HuH-7 (cell line): ENCODE results near the gene CSF2RB.

Experiments used
- DNase-seq: peaks from one replicate; pipeline ENCODE4 v3.0.0; 2011; ENCODE audit warnings: low spot score

CSF2RB gene

DNA sequence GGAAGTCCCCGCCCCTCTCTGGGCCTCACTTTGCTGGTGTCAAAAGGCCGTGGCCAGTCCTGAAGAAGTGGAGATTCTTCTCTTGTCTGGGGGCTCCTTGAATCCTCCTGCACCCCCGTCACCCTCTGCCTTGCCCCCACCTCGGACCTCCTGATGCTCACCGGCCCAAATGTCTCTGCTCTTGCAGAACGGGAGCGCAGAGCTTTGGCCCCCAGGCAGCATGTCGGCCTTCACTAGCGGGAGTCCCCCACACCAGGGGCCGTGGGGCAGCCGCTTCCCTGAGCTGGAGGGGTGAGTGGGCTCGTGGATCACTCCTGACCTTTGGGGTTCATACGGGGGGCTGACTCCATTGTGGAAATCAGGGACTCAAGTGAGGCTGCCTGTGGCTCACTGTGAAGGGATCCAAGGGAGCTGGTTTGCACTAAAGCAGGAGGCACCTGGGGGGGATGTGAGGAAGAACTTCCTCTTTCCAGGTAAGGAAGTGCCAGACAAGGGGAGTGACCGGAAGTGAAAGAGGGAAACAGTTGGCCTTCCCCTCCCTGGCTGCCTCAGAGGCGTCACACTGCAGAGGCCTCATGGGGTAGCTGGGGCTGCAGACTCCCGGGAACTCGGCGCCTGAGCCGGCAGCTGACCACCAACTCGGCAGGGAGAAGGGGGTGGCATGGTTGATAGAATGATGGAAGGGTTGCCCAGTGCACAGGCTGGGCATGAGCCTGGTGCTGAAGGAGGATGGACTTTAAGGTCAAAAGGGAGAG lies 23.1 kb downstream of the CSF2RB start:
- no peak for DNase-seq

DNA sequence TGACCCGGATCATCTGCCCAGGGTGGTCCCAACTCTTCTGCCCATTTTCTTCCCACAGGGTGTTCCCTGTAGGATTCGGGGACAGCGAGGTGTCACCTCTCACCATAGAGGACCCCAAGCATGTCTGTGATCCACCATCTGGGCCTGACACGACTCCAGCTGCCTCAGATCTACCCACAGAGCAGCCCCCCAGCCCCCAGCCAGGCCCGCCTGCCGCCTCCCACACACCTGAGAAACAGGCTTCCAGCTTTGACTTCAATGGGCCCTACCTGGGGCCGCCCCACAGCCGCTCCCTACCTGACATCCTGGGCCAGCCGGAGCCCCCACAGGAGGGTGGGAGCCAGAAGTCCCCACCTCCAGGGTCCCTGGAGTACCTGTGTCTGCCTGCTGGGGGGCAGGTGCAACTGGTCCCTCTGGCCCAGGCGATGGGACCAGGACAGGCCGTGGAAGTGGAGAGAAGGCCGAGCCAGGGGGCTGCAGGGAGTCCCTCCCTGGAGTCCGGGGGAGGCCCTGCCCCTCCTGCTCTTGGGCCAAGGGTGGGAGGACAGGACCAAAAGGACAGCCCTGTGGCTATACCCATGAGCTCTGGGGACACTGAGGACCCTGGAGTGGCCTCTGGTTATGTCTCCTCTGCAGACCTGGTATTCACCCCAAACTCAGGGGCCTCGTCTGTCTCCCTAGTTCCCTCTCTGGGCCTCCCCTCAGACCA lies 24.0 kb downstream of the CSF2RB start:
- DNase-seq = no peak

DNA sequence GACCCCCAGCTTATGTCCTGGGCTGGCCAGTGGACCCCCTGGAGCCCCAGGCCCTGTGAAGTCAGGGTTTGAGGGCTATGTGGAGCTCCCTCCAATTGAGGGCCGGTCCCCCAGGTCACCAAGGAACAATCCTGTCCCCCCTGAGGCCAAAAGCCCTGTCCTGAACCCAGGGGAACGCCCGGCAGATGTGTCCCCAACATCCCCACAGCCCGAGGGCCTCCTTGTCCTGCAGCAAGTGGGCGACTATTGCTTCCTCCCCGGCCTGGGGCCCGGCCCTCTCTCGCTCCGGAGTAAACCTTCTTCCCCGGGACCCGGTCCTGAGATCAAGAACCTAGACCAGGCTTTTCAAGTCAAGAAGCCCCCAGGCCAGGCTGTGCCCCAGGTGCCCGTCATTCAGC lies 24.6 kb downstream of the CSF2RB start:
- DNase-seq = no peak

DNA sequence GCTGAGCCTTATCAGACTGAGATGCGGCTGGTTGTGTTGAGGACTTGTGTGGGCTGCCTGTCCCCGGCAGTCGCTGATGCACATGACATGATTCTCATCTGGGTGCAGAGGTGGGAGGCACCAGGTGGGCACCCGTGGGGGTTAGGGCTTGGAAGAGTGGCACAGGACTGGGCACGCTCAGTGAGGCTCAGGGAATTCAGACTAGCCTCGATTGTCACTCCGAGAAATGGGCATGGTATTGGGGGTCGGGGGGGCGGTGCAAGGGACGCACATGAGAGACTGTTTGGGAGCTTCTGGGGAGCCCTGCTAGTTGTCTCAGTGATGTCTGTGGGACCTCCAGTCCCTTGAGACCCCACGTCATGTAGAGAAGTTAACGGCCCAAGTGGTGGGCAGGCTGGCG lies 25.5 kb downstream of the CSF2RB start:
- no peak for DNase-seq

DNA sequence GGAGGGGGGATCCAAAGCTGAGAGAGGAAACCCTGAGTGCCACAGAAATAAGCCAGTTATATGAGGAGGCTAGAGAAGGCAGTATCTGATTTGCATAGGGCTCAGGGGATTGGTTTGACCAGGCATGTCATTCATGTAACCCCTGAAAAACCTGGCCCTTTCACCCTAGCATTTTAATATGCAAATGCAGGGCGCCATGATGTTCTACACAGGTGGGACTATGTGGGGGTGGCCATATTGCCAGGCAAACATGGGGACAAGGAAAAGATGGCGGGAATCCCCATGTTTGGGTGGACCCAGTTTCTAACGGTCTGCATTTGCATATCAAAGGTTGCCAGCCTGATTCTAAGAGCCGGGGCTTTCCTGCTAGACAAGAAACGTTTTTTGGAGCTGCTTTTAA lies 27.2 kb downstream of the CSF2RB start:
- no peak for DNase-seq

DNA sequence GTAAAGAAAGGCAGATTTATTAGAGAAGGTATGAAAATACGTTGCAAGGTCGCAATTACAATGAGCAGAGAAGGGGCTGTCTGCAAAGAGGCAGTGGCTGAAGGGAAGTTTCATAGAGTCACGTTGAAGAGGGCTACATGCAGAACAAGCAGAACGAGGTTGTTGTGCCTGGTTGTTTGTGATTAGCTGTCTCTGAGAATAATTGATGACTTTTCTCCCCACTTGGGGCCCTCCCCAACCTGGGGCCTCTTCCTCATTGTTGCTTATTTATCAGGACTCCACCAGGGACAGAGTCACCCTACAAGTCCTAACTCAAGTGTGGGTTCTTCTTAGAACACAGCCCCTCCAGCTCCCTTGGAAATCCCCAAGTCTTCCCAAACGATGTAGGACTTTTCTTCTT lies 29.1 kb downstream of the CSF2RB start:
- DNase-seq = no peak

DNA sequence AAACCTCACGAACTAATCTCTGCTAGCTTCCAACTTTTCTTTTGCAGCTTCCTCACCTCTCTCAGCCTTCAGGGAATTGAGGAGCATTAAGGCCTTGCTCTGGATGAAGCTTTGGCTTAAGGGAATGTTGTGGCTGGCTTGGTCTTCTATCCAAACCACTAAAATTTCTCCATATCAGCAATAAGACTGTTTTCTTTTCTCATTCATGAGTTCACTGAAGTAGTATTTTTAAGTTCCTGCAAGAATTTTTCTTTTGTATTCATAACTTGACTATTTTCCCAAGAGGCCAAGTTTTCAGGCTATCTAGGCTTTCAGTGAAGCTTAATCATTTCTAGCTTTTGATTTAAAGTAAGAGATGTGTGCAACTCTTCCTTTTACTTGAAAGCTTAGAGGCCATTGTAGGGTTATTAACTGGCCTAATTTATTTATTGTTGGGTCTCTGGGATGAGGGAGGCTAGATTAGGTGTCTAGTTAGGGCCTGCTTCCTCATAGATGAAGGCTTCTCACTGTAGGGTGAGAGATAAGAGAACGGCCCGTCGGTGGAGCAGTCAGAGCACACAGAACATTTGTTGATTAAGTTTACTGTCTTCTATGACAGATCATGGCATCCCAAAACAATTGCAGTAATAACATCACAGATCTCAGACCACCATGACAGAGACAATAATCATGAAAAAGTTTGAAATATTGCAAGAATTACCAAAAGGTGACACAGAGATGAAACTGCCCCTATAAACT lies 33.2 kb downstream of the CSF2RB start:
- no peak for DNase-seq

DNA sequence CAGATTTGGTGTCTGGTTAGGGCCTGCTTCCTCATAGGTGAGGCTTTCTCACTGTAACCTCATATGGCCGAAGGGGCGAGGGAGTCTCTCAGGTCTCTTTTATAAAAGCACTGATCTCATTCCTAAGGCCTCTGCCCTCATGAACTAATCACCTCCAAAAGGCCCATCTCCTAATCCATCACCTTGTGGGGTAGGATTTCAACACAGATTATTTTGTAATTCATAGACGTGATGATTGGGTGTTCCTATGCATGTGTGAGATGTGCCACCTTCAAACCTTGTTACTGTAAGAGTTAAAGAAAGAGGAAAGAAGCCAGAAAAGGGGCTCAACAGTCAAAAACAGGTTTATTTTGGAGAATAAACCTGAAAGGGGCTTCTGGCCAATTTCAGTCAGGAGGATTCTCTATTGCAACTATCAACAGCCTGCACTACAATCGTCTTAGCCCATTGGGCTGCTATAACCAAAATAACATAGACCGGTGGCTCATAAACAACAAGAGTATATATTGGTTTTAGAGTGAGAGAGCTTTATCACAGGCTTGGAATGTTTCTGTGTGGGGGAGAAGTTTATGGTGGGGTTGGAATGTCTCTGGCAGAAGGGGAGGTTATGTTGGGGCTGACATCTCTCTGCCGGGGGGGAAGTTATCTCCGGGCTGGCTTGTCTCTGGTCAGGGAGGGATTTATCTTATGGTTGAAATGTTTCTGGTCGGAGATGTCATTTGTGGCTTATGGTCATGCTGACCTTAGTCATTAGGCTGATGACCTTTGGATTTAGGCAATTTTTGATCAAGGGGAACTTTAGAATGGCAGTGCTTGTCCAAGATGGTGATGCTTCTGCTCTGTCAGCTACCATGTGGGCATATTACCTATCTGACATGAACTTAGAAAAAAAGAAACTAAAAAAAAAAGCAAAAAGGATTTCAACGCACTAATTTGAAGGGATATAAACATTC lies 35.1 kb downstream of the CSF2RB start:
- no peak for DNase-seq

DNA sequence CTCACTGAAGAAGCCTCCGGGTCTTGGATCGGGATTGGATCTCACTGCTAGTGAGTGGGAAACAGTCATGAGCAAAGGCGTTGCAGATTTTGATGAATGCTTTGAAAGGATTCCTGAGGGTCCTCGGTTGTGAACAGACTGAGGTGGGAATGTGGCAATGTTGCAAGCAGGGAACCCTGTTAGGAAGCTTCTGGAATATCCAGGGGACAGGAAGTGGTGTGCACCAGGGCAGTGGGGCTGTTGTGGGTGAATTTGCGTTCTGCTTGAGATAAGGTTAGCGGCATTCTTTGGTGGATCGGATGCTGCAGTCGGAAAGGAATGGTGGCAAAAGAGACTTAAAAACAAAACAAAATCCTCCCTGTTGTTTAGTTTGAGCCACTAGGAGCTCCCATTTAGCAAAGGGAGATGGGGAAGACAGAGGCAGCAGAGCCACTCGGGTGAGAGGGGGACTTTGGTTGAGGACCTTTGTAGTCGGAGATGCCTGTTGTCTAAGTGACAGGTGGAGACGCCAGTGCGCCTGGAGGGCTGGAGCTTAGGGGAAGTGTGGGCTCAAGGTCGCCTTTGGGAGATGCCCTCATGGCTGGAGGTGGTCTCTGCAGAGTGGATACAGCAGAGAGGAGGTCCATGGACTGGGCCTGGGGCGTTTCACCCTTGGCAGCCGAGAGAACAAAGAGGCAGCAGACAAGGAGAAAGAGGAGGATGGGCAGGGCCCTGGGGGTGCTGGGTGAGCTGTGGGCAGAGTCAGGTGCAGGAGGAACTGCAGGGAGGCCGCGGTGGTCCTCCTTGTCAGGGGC lies 37.6 kb downstream of the CSF2RB start:
- no peak for DNase-seq

DNA sequence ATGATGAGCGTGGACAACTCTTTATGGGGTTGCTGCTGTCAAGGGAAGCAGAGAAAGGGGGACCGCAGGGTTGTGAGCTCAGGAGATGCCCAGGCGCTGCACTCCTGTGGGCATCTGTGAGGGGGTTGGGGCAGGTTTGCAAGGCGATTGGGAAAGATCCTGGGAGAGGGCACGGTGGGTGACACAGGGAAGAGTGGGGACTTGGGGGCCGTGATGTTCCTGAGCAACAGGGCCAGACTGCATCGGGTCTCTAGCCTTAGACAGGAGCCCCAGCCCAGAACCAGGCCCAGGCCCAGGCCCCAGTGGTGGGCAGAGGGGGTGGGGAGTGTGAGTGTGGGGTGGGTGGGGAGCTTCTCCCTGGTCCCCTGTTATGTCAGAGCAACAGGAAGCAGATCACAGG lies 38.3 kb downstream of the CSF2RB start:
- DNase-seq = no peak

DNA sequence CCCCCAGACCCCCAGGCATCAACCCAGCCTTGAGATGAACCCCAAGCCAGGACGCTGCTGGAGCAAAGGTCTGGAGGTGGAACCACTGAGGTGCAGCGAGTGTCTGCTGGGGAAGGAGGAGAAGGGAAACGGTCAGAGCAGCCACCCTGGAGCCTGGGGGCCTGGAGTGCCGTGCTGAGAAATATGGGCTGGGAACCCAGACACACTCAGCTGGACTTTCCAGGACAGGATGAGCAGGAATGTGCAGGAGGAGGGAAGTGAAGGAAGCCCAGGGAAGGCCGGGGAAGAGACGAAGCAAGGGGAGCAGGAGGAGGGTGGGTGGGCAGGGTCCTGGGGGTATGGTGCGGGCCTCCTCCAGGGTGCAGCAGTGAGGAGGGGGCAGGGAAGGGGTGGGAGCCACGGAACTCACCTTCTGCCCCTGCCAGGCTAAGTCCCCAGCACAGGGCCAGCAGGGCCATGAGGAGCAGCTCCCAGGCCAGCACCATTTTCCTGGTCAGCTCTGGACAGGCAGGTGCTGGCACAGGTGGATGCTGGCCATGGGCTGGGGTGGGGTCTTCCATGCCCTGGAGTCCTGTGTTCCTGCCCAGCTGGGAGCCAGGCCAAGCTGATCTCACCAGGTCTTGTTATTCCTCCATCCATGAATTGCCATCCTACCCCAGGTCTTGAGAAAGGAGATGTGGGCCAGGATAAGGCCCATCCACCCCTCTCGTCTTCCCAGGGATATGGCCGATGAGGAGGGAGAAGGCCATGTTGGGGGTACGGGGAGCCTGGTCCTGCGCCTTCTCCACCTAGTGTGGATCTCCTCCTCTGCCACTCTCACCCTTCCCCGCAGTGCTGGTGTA lies 40.0 kb downstream of the CSF2RB start:
- DNase-seq = no peak

DNA sequence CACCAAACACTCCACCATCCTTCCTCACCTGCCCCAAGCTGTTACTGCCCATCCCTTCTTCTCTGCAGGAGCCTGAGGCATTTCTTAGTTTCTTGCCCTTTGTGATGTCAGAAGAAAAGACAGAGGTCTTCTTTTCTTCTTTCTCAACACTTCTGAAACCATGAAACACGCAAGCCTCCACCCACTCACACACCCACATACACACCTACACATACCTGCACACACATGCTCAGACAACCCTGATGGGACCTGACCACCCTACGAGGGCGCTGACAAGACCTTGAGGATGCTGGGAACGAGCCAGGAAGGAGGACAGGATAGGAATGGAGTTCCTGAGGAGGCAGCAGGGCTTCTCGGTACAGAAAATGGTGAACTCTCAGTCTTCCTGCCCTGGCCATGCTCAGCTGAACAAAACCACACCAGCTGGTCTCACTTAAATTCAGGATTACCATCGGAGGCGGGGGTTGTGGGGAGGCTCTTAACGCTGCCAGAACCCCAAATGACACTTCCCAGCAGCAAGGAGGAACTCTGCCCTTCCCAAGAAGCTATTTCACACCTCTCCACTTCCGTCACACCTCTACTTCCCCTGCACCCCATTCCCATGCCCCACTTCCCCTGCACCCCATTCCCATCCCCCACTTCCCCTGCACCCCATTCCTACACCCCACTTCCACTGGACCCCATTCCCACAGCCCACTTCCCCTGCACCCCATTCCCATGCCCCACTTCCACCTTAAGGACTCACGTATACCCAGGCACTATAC lies 41.0 kb downstream of the CSF2RB start:
- DNase-seq = no peak

DNA sequence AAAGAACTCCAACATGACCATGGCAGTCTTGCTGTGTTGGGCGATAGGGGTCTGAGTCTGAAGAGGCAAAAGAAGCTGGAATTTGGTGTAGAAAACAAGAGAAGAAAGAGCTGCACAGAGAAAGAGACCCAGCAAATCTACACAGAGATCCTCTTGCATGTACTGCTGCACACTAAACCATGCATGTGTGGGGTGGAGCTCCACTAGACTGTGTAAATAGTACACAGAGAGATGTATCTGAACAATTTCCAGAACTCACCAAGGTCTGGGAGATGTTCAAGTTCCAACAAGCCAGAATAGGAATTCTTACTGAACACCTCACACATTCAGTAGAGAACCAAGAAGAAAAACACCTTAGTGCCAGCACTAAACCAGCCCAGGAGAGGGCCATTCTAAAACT lies 42.3 kb downstream of the CSF2RB start:
- DNase-seq = no peak

DNA sequence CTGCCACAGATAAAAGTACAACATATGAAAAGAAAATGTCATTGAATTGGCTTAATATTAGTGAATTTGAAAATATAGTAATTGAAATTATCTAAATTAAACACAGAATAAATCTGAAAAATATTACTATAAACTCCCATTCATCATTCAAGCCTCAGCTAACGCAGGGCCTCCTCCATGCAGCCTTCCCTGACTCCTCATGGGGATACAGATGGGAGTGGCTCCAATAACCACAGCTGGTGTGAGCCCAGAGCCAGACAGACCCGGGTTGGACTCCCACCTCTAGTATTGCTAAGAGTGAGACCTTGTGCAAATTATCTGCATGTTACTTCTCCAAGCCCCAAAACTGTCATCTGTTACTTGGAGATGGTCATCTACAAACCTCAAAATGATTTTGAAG lies 44.9 kb downstream of the CSF2RB start:
- DNase-seq = no peak

DNA sequence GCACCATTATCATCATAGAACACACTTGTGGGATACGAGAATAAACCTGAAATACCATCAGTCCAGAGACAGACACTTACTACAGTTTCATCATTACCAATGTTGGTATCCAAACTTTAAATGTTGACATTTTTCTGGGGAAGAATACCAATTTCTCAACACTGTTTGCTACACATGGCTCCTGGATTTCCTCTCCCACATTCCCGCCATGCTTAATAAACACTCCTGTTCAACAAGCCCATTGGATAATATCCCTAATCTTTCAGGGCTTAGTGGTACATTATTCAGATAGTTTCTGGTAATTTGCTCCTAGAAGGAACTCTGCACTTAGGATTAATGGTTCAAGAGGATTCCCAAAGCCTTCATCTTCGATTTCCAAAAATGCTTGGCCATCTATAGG lies 48.2 kb downstream of the CSF2RB start:
- DNase-seq = no peak

DNA sequence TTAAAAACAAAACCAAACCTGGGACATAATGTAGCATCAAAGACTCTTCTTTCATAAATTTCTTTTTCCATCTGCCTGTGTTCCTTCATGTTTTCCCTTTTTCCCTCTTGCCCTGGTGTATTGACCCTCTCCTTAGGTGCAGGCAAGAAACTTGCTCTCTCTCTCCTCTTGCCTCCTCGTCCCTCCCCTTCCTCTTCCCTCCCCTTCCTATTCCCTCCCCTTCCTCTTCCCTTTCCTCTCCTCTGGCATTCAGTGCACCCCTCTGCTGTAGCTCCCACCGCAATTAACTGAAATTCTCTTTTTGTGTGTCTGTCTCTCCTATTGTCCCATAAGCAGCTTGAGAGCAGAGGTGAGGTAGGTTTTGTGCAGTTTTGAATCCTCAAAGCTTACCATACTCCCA lies 49.9 kb downstream of the CSF2RB start:
- no peak for DNase-seq

DNA sequence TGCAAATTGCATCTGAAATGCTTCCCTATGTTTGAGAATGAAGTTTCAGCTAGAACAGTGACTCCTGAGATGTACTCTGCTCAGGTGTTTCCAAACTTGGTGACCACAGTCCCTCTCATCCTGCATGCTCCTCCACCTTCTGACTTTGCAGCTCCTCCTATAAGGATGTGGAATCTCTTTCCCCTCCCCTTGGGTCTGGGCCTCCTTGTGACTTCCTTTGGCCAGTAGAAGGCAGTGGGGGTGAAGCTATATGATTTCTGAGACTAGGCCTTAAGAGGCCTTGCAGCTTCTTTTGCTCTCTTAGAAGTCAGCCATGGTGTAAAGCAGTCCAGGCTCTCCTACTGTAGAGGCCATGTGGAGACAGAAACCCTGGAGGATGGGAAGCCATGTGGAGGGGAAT lies 50.7 kb downstream of the CSF2RB start:
- DNase-seq = no peak

DNA sequence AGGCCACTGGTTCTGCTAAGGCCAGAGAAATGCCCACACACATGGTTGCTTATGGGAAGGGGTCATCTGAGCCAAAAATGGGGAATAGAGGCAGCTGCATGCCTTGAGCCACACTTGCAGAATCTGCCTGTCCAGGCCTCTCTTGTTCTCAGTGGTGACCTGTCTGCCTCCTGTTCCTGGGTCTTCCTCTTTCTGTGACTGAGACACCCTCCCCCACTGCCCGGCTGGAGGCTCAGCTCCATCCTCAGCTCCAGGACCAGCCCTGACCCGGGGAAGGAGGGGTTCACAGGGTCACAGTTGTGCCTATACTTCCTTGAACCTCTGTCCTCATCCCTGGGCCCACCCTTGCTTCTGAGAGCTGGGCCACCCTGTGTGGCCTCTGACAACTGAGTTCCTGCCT lies 52.3 kb downstream of the CSF2RB start:
- DNase-seq = no peak

DNA sequence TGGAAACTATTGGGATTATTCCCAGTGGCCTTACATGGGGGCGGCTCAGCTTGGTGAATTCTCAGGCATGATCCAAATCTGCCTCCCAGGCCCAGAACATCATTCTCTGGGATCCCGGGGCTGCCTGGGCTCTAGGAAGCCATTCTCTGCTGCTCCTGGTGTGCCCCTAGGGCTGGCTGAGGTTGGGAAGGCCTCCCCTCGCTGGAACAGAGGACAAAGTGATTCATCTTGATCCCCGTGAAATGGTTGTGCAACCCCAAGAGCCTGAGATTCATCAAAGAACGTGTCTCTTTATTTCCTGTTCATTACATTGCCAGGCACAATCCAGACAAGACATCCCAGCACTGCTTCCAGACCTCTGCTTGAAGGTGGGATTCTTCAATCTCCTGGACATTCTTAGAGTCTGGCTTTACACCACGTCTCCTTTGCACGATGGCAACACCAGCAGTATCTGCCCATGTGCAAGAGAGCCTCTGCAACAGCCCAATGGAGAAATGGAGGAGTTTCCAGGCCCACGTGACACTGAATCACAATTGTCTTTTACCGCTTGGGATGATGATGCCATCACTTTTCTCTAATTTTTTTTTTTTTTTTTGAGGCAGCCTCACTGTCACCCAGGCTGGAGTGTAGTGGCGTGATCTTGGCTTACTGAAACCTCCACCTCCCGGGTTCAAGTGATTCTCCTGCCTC lies 53.6 kb downstream of the CSF2RB start:
- no peak for DNase-seq
